Measurements from ENCODE around the gene ERAL1. TPM values are rescaled to one million over a fixed set of nuclear protein-coding genes. Genes with fewer than 3 reads are reported as not detected.

Gene ERAL1
- total and polyA plus RNA-seq, 2 of the 13 experiments (the other 11 are each of a cell fraction or from before 2014, with no cell fraction given): 46.9 to 72.2 TPM

- no peak for TF ChIP-seq SOX6 (IDR thresholded peaks at IDR 0.05)
- no peak for TF ChIP-seq SOX6 (CRISPR knock-in tag; IDR thresholded peaks at IDR 0.05)
- TF ChIP-seq CHD2 (IDR thresholded peaks at IDR 0.05; ENCODE audit: low read depth, low read length): no peak
- TF ChIP-seq NFE2L2 (IDR thresholded peaks at IDR 0.05; ENCODE audit: low read length): no peak
- 0 out of 2 replicates have a peak, but pooled peaks have one; percentile 19 for TF ChIP-seq ZNF784 (CRISPR knock-in tag; IDR thresholded peaks at IDR 0.05; ENCODE audit: borderline replicate concordance)
- 0 out of 2 replicates have a peak, but pooled peaks have one; percentile 29 for TF ChIP-seq POLR2G (IDR thresholded peaks at IDR 0.05; ENCODE audit: low read depth, low read length)
- no peak for TF ChIP-seq ZNF562 (CRISPR knock-in tag; IDR thresholded peaks at IDR 0.05; ENCODE audit: borderline replicate concordance)
- peak; percentile 86 for TF ChIP-seq MYPOP (CRISPR knock-in tag; IDR thresholded peaks at IDR 0.05)
- no peak; the same call in 1 of the 2 replicates for TF ChIP-seq MAX (IDR thresholded peaks at IDR 0.05)
- 0 out of 2 replicates have a peak, but pooled peaks have one; percentile 6 for TF ChIP-seq ZNF274 (CRISPR knock-in tag; IDR thresholded peaks at IDR 0.05)
- TF ChIP-seq HDAC2 (CRISPR knock-in tag; IDR thresholded peaks at IDR 0.05): 0 out of 2 replicates have a peak, but pooled peaks have one; percentile 28
- TF ChIP-seq ZSCAN25 (CRISPR knock-in tag; IDR thresholded peaks at IDR 0.05): no peak
- TF ChIP-seq ZNF350 (CRISPR knock-in tag; IDR thresholded peaks at IDR 0.05; ENCODE audit: borderline replicate concordance, low read depth): no peak
- no peak for TF ChIP-seq ZSCAN12 (CRISPR knock-in tag; IDR thresholded peaks at IDR 0.05)
- no peak for TF ChIP-seq PTBP1 (IDR thresholded peaks at IDR 0.05; ENCODE audit: low read depth, low read length, poor library complexity, severe bottlenecking)
- TF ChIP-seq ERF (CRISPR knock-in tag; IDR thresholded peaks at IDR 0.05): 0 out of 2 replicates have a peak, but pooled peaks have one; percentile 3
- no peak for TF ChIP-seq ZBED4 (CRISPR knock-in tag; IDR thresholded peaks at IDR 0.05; ENCODE audit: borderline replicate concordance)
- TF ChIP-seq RBM39 (IDR thresholded peaks at IDR 0.05; ENCODE audit: low read depth, low read length, poor library complexity, severe bottlenecking): no peak
- TF ChIP-seq DZIP1 (CRISPR knock-in tag; IDR thresholded peaks at IDR 0.05): peak; percentile 61; the same call in 1 of the 2 replicates
- no peak for TF ChIP-seq POGZ (CRISPR knock-in tag; IDR thresholded peaks at IDR 0.05)
Observed at GRCh38 chr17:28901866-28902818, 47.3 kb downstream of the ERAL1 start (continued).

Measured in HepG2 (cell line).